M059J (cell line): ENCODE measurements around the gene PODN. TPM values are rescaled to one million over a fixed set of nuclear protein-coding genes. Genes with fewer than 3 reads are reported as not detected.

ENCODE experiments used
- DNase-seq: peaks from one replicate; pipeline ENCODE4 v3.0.0-alpha.2; 2012; ENCODE audit warnings: low read depth
- total RNA-seq: library from RNA; depleted of rRNA; stranded (reverse); fragments of >200 nt; shearing (Covaris generic); gene quantifications from 2 replicates; pipeline ENCODE4 v1.2.3, GENCODE V29; 2014; rRNA removed

Gene PODN
- total RNA-seq, 1 experiment from 2014 or later: not detected

DNA sequence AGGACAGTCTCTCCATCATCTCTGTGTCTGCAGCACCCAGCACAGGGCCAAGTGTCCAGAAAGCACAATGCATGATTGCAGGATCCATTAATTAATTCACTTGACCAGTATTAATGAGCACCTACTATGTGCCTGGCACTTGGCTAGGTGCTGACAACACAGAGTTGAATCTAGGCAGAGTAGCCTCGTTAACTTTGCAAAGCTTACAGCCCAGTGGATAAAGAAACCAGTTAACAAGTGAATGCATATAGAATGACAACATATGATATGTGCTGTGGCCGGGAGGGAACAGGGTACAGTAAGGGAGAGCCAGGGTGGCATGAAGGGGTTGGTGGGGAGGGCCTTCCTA, 69.6 kb downstream of the PODN start:
- DNase-seq: no peak

DNA sequence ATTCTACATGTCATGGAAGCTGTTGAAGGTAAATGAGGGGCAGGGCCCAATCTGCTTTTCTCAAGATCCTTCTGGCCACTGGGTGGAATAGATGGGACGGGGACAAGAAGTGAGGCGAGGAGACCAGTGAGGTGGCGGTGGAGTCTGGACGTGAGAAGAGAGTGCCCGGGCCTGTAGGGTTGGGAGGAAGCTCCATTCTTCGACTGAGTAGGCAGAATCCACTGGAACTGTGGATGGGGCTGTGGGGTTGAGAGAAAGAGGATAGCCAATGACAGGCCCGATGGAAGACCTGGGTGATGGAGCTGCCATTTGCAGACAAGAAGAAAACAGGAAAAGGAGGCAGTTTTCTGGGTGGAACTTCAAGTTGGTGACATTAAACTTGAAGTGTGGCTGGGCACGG, 70.2 kb downstream of the PODN start:
- no peak for DNase-seq

DNA sequence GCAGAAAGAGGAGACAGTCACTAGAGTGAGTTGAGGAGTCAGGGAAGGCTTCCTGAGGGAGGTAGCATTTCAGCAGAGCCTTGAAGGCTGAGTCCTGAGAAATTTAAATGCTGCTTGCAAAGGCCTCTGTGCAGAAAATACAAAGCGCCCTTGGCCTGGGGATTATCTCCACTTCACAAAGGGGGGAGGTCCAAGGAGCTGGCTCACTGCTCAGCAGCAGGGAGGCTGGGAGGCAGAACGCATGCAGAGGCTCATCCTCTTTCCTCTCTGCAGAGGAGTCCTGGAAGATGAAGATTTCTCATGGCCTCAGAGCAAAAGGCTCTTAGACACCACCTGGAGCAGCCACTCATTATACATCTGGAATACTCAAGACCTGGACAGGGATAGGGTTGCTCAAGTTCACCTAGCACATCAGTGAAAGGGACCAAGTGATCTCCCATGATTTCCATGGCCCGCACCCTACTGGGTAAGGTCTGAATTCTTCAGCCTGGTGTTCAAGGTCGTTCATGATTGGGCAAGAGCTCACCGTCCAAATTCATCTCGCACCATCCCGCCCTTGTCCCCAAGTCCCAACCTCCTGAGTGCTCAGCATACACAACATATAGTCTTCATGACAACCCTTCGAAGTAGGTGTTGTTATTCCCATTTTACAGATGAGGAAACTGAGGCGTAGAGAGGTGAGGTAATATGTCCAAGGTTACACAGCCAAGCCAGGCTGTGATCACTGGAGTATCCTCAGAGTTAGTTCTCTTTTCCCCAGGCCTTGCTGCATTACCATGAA, 71.4 kb downstream of the PODN start:
- DNase-seq: no peak

DNA sequence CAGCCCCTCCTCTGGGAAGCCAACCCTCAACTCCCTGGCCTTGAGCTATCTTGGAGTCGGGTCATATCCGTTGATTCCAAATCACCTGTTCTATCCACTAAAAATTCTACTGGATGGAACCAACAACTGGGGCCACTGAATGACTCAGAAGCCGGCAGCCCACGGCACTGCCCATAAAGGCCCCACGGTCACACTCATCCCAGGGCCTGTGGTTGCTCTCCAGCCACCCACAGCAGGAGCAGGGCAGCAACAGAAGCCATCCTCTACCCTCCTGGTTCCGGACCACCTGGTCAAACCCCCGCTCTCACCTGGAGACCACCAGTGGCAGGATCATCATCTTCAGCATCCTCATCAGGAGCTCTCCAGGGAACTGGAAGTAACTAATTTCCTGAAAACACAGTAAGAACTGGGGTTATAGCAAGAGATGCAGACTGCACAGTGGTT, 72.1 kb downstream of the PODN start:
- DNase-seq: no peak

Other genes starting within 250 kb of the PODN start
- 0.64 and 1.6 TPM in 2 replicates for gene ZYG11A, start 219.5 kb upstream of the PODN start, total RNA-seq
- gene ECHDC2, start 140.5 kb upstream of the PODN start, total RNA-seq: 12.3 and 19.7 TPM in 2 replicates
- 171 and 230 TPM in 2 replicates for gene SCP2, start 134.9 kb upstream of the PODN start, total RNA-seq
- gene SLC1A7, start 80.4 kb downstream of the PODN start, total RNA-seq: 0.25 TPM in 1 of 2 replicates, not detected in the other
- gene CPT2, start 134.6 kb downstream of the PODN start, total RNA-seq: 18.3 and 23.4 TPM in 2 replicates
- 47.0 and 53.5 TPM in 2 replicates for gene CZIB, start 158.4 kb downstream of the PODN start, total RNA-seq
- 68.2 and 84.9 TPM in 2 replicates for gene MAGOH, start 176.3 kb downstream of the PODN start, total RNA-seq